Measurements from ENCODE around the gene ST3GAL3.

- TF ChIP-seq ZNF317 (CRISPR knock-in tag; IDR thresholded peaks at IDR 0.05; ENCODE audit: borderline replicate concordance, low read depth) (no peak), CTCF (IDR thresholded peaks at IDR 0.05) (no peak), CREB1 (CRISPR knock-in tag; IDR thresholded peaks at IDR 0.05) (no peak), GABPB1 (CRISPR knock-in tag; IDR thresholded peaks at IDR 0.05) (no peak), IRF2 (CRISPR knock-in tag; IDR thresholded peaks at IDR 0.05; ENCODE audit: borderline replicate concordance, low read depth) (no peak), TP53 (CRISPR knock-in tag; IDR thresholded peaks at IDR 0.05) (no peak), AFF4 (CRISPR knock-in tag; IDR thresholded peaks at IDR 0.05; ENCODE audit: borderline replicate concordance) (no peak)
Observed at GRCh38 chr1:43956234-43956633, 248.9 kb downstream of the ST3GAL3 start.

Data from WTC11 (cell line).